ENCODE results near the gene NOBOX.
"Not testable (repeated sequence)": the region's sequence is repeated elsewhere in the genome, so short reads cannot be mapped to it uniquely, and the experiment has no call there.

- TF ChIP-seq CTCF (IDR thresholded peaks at IDR 0.05; ENCODE audit: low read depth, low read length, missing input control); RAD21 (IDR thresholded peaks at IDR 0.05); NR2F2 (IDR thresholded peaks at IDR 0.05): not testable (repeated sequence)
- TF ChIP-seq, protein P1, sequence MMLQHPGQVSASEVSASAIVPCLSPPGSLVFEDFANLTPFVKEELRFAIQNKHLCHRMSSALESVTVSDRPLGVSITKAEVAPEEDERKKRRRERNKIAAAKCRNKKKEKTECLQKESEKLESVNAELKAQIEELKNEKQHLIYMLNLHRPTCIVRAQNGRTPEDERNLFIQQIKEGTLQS (IDR thresholded peaks at IDR 0.05): not testable (repeated sequence)
- TF ChIP-seq, protein P2, sequence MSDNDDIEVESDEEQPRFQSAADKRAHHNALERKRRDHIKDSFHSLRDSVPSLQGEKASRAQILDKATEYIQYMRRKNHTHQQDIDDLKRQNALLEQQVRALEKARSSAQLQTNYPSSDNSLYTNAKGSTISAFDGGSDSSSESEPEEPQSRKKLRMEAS (IDR thresholded peaks at IDR 0.05): not testable (repeated sequence)
- TF ChIP-seq, protein P3, sequence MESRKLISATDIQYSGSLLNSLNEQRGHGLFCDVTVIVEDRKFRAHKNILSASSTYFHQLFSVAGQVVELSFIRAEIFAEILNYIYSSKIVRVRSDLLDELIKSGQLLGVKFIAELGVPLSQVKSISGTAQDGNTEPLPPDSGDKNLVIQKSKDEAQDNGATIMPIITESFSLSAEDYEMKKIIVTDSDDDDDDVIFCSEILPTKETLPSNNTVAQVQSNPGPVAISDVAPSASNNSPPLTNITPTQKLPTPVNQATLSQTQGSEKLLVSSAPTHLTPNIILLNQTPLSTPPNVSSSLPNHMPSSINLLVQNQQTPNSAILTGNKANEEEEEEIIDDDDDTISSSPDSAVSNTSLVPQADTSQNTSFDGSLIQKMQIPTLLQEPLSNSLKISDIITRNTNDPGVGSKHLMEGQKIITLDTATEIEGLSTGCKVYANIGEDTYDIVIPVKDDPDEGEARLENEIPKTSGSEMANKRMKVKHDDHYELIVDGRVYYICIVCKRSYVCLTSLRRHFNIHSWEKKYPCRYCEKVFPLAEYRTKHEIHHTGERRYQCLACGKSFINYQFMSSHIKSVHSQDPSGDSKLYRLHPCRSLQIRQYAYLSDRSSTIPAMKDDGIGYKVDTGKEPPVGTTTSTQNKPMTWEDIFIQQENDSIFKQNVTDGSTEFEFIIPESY (IDR thresholded peaks at IDR 0.05): not testable (repeated sequence)
Measured at GRCh38 chr7:144367250-144367649, 36.2 kb downstream of the NOBOX start.
